Renal pelvis (tissue), 4 donors: Measurements from ENCODE around the gene CHTF8. TPM values are rescaled to one million over a fixed set of nuclear protein-coding genes. Genes with fewer than 3 reads are reported as not detected.

Experiments
- DNase-seq: peaks from one replicate; pipeline ENCODE4 v3.0.0-alpha.2; 2013
- polyA plus RNA-seq, 3 donors: library from polyadenylated mRNA; unstranded; fragments of 120-200 nt; gene quantifications; one replicate each; pipeline ENCODE4 v1.2.1, GENCODE V29; 2013; ENCODE audit not compliant: insufficient read length in 3 of 3

The CHTF8 gene
- polyA plus RNA-seq, 3 donors: 159 to 188 (median 168) TPM

- no peak for DNase-seq
Observed at GRCh38 chr16:69100071-69100691, 32.2 kb downstream of the CHTF8 start.

GRCh38 chr16:69095193-69095592, 37.2 kb downstream of the CHTF8 start:
- DNase-seq: no peak

GRCh38 chr16:69094501-69094900, 37.9 kb downstream of the CHTF8 start:
- DNase-seq: no peak

GRCh38 chr16:69093974-69094373, 38.4 kb downstream of the CHTF8 start:
- no peak for DNase-seq

GRCh38 chr16:69089091-69089910, 43.1 kb downstream of the CHTF8 start:
- no peak for DNase-seq

GRCh38 chr16:69088684-69089083, 43.7 kb downstream of the CHTF8 start:
- DNase-seq: no peak

- DNase-seq: no peak
Observed at GRCh38 chr16:69087161-69087581, 45.2 kb downstream of the CHTF8 start.

GRCh38 chr16:69085032-69085695, 47.2 kb downstream of the CHTF8 start:
- DNase-seq: no peak

- DNase-seq: no peak
Observed at GRCh38 chr16:69084289-69084688, 48.1 kb downstream of the CHTF8 start.

GRCh38 chr16:69083306-69083941, 49.0 kb downstream of the CHTF8 start:
- no peak for DNase-seq

- DNase-seq: no peak
Observed at GRCh38 chr16:69079697-69080096, 52.7 kb downstream of the CHTF8 start.

- no peak for DNase-seq
Observed at GRCh38 chr16:69078073-69078472, 54.3 kb downstream of the CHTF8 start.

- no peak for DNase-seq
Observed at GRCh38 chr16:69077251-69077650, 55.1 kb downstream of the CHTF8 start.

- no peak for DNase-seq
Observed at GRCh38 chr16:69073181-69073702, 59.1 kb downstream of the CHTF8 start.

GRCh38 chr16:69072640-69072974, 59.8 kb downstream of the CHTF8 start:
- no peak for DNase-seq

- DNase-seq: no peak
Observed at GRCh38 chr16:69071036-69071435, 61.4 kb downstream of the CHTF8 start.

- DNase-seq: no peak
Observed at GRCh38 chr16:69069504-69069903, 62.9 kb downstream of the CHTF8 start.

Other genes starting within 250 kb of the CHTF8 start
- gene HAS3, start 26.9 kb downstream of the CHTF8 start, polyA plus RNA-seq: 1 to 10 TPM; 4.6 to 4.8 (median 4.6) TPM
- 10 to 100 TPM; 61.6 to 72.4 (median 61.7) TPM for gene UTP4, start 61 bp upstream of the CHTF8 start, polyA plus RNA-seq
- 10 to 100 TPM; 10.2 to 13.9 (median 11.9) TPM for gene SNTB2, start 54.6 kb upstream of the CHTF8 start, polyA plus RNA-seq
- gene VPS4A, start 178.8 kb upstream of the CHTF8 start, polyA plus RNA-seq: 10 to 100 TPM; 47.1 to 58.3 (median 56.6) TPM
- gene PDF, start 198.0 kb upstream of the CHTF8 start, polyA plus RNA-seq: 1 to 10 TPM; 7.6 to 9.5 (median 8.1) TPM
- gene COG8, start 207.0 kb upstream of the CHTF8 start, polyA plus RNA-seq: 10 to 100 TPM; 32.3 to 43.1 (median 41.7) TPM
- 10 to 100 TPM; 27.6 to 34.0 (median 30.9) TPM for gene NIP7, start 207.2 kb upstream of the CHTF8 start, polyA plus RNA-seq
- gene TMED6, start 219.2 kb upstream of the CHTF8 start, polyA plus RNA-seq: 1 to 10 TPM; 1.9 to 5.2 (median 3.5) TPM